ENCODE measurements around the gene GNA14. TPM values are rescaled to one million over a fixed set of nuclear protein-coding genes. Genes with fewer than 3 reads are reported as not detected.

The GNA14 gene
- total RNA-seq, 1 donor from 2014 or later = 0.32 TPM

DNA sequence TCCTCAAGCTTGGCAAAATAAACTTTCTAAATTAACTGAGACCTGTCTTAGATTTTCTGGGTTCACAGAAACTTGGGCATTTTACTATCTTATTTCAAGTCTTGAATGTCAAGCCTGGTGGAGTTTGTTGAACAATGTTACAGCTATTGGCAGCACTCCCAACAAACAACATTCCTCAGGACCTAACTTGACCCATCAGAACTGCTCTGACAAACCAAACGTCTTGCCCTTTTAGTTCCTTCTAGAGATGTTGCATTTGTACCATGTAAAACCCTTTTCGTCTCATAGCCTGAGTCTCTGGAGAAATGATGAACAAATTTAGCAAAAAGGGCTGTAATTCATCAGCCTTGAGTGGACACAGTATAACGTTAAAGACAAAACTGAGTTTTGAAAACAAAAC is 51.1 kb downstream of the GNA14 start:
- TF ChIP-seq, protein P1, sequence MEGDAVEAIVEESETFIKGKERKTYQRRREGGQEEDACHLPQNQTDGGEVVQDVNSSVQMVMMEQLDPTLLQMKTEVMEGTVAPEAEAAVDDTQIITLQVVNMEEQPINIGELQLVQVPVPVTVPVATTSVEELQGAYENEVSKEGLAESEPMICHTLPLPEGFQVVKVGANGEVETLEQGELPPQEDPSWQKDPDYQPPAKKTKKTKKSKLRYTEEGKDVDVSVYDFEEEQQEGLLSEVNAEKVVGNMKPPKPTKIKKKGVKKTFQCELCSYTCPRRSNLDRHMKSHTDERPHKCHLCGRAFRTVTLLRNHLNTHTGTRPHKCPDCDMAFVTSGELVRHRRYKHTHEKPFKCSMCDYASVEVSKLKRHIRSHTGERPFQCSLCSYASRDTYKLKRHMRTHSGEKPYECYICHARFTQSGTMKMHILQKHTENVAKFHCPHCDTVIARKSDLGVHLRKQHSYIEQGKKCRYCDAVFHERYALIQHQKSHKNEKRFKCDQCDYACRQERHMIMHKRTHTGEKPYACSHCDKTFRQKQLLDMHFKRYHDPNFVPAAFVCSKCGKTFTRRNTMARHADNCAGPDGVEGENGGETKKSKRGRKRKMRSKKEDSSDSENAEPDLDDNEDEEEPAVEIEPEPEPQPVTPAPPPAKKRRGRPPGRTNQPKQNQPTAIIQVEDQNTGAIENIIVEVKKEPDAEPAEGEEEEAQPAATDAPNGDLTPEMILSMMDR (IDR thresholded peaks at IDR 0.05; ENCODE audit: partially characterized antibody, unreplicated experiment) = no peak
- peaks cover 2% of the 10 kb centered on the region for H3K9me3 Mint-ChIP-seq (ENCODE audit: unreplicated experiment)
- H3K27ac Mint-ChIP-seq (ENCODE audit: unreplicated experiment) = no peak overlapping the region
- no peak for DNase-seq
- H3K27me3 Mint-ChIP-seq (ENCODE audit: unreplicated experiment) = peaks cover 2% of the 10 kb centered on the region
- no peak overlapping the region for H3K4me3 Mint-ChIP-seq (ENCODE audit: unreplicated experiment)
- H3K4me1 Mint-ChIP-seq (ENCODE audit: low read depth, unreplicated experiment) = no peaks in the 10 kb centered on the region
- H3K36me3 Mint-ChIP-seq (ENCODE audit: unreplicated experiment) = no peaks in the 10 kb centered on the region

DNA sequence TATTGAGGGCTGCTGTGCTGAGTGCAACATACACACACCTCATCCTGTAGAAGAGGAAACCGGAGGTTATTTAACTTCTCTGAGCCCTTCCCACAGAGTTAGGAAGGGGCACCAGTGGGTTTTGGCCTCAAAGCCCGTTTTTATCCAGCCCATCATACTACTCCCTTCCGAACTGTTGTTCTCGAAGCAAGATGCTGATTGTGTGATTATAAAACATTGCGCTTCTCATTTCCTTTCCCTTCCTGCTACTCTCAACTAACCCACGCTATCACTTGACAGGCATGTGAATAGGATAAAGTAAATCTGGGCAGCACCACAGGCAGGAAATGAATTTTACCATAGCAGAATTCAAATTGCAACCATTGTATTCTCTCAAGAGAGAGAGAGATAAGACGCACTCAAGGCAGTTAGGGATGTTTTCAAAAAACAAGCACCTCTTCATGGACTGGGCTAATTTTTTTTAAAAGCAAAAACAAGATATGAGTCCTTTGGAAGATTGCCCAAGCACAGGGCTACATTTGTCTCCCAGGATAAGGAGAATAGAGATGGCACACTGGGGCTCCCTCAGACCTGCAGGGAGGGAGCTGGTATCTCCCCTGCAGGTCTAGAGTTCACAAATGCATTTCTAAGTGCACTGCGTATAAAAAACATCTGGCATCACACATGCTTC is 52.6 kb downstream of the GNA14 start:
- H3K27ac Mint-ChIP-seq (ENCODE audit: unreplicated experiment) = no peak overlapping the region
- peaks cover 2% of the 10 kb centered on the region for H3K27me3 Mint-ChIP-seq (ENCODE audit: unreplicated experiment)
- H3K9me3 Mint-ChIP-seq (ENCODE audit: unreplicated experiment) = peaks cover 2% of the 10 kb centered on the region
- no peak overlapping the region for H3K4me3 Mint-ChIP-seq (ENCODE audit: unreplicated experiment)
- TF ChIP-seq, protein P1 (IDR thresholded peaks at IDR 0.05; ENCODE audit: partially characterized antibody, unreplicated experiment) = no peak
- no peak for DNase-seq
- H3K4me1 Mint-ChIP-seq (ENCODE audit: low read depth, unreplicated experiment) = no peaks in the 10 kb centered on the region
- H3K36me3 Mint-ChIP-seq (ENCODE audit: unreplicated experiment) = no peaks in the 10 kb centered on the region

DNA sequence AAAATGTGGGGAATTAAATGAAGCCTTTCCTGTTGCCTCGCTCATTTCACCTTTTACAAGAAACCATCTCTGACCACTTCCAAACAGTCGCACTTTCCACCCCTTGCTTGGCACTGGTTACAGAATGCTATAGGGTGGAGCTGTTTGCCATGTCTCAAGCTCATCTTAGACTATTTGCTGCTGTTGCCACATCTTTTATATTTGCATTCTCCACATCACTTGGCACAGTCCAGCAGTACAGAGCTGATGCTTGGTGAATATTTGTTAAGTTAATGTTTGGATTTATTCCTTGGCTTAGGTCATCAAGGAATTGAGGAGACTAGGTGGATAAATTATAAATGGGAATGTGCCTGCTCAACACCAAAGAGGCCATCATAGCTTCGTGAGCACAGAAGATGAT is 53.2 kb downstream of the GNA14 start:
- Mint-ChIP-seq H3K27ac (ENCODE audit: unreplicated experiment) (no peak overlapping the region), H3K27me3 (ENCODE audit: unreplicated experiment) (peaks cover 2% of the 10 kb centered on the region), H3K36me3 (ENCODE audit: unreplicated experiment) (no peaks in the 10 kb centered on the region), H3K4me3 (ENCODE audit: unreplicated experiment) (no peak overlapping the region), H3K4me1 (ENCODE audit: low read depth, unreplicated experiment) (no peaks in the 10 kb centered on the region), H3K9me3 (ENCODE audit: unreplicated experiment) (peaks cover 2% of the 10 kb centered on the region)
- DNase-seq = no peak
- TF ChIP-seq, protein P1 (IDR thresholded peaks at IDR 0.05; ENCODE audit: partially characterized antibody, unreplicated experiment) = no peak

DNA sequence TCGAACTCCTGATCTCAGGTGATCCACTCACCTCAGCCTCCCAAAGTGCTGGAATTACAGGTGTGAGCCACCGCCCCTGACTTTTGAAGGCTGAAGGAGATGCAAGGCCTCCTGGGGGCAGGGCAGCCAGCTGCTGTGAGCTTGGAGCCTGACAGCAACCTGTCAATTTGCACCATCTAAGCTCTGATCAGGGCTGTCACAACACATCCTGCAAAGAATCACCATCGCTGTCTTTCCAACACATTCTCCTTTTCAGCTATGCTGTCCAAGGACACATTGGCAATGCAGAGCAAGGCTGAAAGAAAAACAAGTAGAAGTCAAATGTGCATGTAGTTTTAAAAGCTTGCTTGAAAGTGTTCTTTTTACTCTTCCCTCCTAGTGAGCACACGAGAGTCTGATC is 54.6 kb downstream of the GNA14 start:
- H3K4me1 Mint-ChIP-seq (ENCODE audit: low read depth, unreplicated experiment) = no peaks in the 10 kb centered on the region
- H3K27ac Mint-ChIP-seq (ENCODE audit: unreplicated experiment) = no peak overlapping the region
- peaks cover 2% of the 10 kb centered on the region for H3K27me3 Mint-ChIP-seq (ENCODE audit: unreplicated experiment)

DNA sequence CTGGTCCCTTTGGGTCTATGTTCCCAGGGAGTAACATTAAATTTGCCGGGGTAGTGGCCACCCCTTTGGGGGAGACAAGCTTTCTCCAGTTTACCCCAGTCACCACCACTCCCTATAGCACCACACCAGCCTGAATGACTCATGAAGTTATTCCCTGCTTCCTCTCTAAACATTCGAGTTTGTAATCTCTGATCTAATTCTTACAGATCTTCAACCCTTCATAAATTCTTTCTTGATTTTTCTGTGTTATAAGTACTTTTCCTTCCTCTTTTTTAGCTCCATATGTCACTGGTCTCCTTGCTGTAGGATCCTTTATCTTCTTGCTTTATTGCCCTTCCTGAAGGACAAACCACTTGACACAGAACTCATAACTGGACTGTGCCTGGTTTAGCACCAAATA is 55.6 kb downstream of the GNA14 start:
- DNase-seq = no peak
- H3K36me3 Mint-ChIP-seq (ENCODE audit: unreplicated experiment) = no peaks in the 10 kb centered on the region
- H3K27ac Mint-ChIP-seq (ENCODE audit: unreplicated experiment) = no peak overlapping the region
- H3K4me1 Mint-ChIP-seq (ENCODE audit: low read depth, unreplicated experiment) = no peaks in the 10 kb centered on the region
- TF ChIP-seq, protein P1 (IDR thresholded peaks at IDR 0.05; ENCODE audit: partially characterized antibody, unreplicated experiment) = no peak
- H3K27me3 Mint-ChIP-seq (ENCODE audit: unreplicated experiment) = peaks cover 2% of the 10 kb centered on the region
- no peak overlapping the region for H3K4me3 Mint-ChIP-seq (ENCODE audit: unreplicated experiment)
- H3K9me3 Mint-ChIP-seq (ENCODE audit: unreplicated experiment) = no peaks in the 10 kb centered on the region

More for the DNA sequence above, 54.6 kb downstream of the GNA14 start:
- DNase-seq = no peak
- H3K36me3 Mint-ChIP-seq (ENCODE audit: unreplicated experiment) = no peaks in the 10 kb centered on the region
- peaks cover 2% of the 10 kb centered on the region for H3K9me3 Mint-ChIP-seq (ENCODE audit: unreplicated experiment)
- no peak overlapping the region for H3K4me3 Mint-ChIP-seq (ENCODE audit: unreplicated experiment)
- TF ChIP-seq, protein P1 (IDR thresholded peaks at IDR 0.05; ENCODE audit: partially characterized antibody, unreplicated experiment) = no peak

Measured in glutamatergic neuron (in vitro differentiated cells).